Measurements from ENCODE around the gene NTMT1.

DNA sequence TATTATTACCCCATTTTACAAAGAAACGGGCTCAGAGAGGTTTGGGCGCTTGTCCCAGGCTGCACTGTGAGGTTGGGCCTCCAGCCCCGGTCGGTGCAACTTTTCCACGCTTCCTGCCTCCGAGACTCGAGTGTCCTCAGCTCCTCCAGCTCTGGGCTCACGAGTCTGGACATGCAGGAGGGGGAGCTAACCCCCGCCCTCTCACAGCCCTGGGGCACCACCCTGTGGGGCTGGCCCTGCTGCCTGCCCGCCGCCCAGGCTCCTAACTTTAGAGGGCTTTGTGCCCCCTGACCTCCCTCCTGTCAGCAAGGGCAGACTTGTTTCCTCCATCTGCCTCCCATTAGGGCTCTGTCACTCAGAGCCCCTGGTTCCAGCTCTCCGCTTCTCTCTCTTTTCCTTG lies 20.3 kb downstream of the NTMT1 start:
- TF ChIP-seq, protein P1, sequence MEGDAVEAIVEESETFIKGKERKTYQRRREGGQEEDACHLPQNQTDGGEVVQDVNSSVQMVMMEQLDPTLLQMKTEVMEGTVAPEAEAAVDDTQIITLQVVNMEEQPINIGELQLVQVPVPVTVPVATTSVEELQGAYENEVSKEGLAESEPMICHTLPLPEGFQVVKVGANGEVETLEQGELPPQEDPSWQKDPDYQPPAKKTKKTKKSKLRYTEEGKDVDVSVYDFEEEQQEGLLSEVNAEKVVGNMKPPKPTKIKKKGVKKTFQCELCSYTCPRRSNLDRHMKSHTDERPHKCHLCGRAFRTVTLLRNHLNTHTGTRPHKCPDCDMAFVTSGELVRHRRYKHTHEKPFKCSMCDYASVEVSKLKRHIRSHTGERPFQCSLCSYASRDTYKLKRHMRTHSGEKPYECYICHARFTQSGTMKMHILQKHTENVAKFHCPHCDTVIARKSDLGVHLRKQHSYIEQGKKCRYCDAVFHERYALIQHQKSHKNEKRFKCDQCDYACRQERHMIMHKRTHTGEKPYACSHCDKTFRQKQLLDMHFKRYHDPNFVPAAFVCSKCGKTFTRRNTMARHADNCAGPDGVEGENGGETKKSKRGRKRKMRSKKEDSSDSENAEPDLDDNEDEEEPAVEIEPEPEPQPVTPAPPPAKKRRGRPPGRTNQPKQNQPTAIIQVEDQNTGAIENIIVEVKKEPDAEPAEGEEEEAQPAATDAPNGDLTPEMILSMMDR (IDR thresholded peaks at IDR 0.05), result no peak
- TF ChIP-seq POLR2A (IDR thresholded peaks at IDR 0.05), result no peak
